Measurements from ENCODE around the gene VAC14. TPM values are rescaled to one million over a fixed set of nuclear protein-coding genes. Genes with fewer than 3 reads are reported as not detected.
A peak's percentile ranks its signal among the peaks of the same experiment; 100 is the strongest.

Gene VAC14
- total RNA-seq, 1 experiment from 2014 or later: 33.9 TPM

DNA sequence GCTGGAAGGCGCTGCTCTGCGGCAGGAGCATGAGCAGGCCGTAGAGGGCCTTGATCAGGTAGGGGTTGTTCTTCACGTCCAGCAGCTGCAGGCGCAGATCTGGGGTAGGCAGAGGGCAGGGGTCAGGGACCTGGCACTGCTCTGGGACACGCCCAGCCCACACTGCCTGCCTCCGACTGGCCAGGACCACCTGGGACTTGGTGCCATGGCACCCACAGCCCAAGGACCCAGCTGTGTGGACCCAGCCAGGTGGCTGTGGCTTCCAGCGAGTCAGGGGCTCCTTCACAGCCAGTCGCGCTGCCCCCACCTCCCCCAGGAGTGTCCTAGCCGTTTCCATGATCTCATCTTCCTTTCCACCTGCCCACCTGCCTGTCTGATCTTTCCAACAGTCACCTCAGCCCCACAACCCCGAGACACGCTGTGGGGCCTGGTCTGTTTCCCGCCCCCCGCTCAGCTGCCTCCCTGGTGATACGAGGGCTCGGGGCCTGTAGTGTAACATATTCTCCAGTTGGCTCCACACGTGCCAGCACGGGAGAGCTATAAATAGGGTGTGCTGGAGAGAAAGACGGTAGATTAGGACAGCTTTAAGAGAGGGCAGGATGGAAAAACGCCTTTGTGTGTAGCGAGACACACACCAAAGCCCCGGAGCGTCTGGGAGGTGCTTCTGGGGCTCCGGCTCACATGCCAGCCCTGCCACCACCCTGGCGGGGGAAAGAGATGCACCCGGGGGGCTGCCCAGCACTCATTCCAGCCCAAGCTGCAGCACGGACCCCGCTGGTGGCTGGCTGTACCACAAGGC lies 107.9 kb downstream of the VAC14 start:
- DNase-seq (ENCODE audit: low read depth): peak; percentile 59

DNA sequence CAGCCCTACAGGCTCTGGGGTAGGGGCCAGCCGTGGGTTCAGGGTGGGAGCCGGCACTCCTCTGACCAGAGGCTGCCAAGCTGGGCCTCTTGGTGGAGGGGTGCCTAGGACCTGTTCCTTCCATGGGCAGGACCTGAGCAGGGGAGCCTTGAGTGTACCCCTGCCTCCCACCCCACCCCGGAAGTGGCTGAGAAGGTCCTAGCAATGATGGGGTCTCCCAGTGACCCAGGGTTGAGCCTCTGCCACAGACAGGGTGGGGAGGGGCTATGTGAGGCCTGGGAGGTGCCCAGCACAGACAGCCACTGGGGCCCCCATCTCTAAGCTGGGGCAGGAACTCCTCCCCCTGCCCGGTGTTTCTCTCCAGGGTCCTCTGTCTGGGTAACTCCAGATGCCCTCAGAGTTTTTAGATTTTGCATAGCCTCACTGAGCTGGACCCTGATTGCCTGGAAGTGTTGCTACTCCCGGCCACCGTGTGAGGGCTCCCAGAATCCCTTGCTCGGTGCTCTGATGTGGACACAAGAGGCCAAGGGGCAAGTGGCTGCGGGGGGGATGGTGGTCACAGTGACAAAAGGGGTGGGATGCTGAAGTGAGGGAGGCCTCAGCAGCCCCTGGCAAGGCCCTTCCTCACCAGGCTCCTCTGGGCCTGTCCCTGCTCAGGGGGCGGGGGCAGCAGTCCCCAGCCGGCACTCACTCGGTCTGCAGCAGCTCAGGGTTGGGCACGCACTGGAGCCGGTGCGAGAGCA lies 108.7 kb downstream of the VAC14 start:
- DNase-seq (ENCODE audit: low read depth): peak; percentile 86

DNA sequence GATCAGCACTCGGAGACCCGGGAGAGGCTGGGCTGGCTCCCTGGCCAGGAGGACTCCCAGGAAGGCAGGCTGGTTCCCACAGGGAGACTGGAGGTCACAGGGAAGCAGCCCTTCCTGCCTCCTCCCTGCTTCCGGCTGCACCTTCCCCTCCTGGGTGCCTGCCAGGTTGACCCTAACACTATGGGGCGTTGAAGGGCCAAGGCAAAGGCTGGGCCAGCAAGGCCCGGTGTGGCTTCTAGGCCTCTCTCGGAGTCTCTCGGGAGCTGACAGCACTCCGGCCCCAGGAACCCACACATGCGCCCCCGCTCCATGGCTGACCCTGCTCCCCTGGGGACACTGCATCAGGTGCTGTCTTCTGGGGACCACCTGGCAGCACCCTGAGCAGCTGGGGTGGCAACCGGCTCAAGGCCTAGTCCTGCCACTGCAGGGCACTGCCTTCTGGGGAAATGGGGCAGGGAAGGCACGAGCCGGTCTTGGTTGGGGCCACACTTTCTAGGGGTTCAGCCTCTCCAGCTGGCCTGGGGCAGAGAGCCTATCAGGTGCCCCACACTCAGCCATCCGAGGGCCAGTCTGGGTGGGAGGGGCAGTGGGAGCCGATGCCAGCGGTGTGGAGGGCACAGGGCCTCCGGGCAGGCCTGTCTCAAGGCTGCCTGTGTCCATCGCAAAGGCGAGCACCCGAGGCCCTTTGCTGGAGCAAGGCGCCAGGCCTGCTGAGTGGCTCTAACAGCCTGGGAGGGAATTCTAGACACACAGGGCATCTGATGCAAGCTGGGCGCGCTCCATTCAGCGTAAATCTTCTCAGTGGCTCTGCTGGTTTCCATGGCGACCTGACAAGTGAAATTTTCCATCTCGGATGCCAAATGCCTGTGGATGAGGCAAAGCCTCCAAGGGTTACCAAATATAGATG lies 109.5 kb downstream of the VAC14 start:
- peak; percentile 99 for DNase-seq (ENCODE audit: low read depth)

DNA sequence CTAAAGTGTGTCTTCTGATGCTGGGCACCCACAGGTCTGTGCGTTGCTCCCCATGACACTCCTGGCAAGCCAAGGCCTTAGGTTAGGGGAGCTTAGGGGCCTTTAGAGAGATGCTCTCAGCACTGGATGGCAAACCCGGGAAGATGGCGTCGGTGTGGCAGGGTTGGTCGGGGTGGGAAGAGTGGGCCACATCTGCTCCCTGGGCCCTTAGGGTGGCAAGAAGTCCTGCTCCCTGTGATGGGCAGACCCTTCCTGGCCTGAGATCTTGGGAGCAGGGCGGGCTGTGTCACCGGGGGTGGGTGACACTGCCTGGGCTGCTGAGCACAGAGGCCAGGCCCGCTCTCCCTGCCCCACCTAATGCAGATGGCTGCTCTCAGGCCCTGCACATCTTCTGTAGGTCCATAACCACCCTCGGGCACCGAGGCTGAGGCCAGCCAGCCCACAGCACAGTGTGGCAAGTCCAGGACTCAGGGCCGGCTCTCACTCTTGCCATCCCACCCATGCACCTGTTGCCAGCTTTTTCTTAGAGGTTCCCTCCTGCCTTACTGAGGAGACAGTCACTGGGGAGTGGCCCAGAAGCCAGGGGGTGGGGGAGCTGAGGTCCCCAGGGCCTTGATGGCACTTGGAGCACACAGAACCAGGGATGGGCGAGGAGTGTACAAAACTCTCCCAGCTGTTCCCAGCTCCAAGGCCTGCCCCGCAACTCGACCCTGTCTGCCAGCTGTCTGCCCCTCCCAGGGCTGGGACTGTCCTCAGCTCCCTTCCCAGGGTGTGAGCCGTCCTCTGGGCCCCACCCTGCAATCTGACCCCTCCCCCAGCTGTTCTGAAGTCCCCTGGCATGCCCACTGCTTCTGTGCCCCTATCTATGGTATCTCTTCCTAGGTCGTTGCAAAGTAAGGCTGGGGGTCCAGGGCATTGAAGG lies 110.7 kb downstream of the VAC14 start:
- DNase-seq (ENCODE audit: low read depth): no peak

DNA sequence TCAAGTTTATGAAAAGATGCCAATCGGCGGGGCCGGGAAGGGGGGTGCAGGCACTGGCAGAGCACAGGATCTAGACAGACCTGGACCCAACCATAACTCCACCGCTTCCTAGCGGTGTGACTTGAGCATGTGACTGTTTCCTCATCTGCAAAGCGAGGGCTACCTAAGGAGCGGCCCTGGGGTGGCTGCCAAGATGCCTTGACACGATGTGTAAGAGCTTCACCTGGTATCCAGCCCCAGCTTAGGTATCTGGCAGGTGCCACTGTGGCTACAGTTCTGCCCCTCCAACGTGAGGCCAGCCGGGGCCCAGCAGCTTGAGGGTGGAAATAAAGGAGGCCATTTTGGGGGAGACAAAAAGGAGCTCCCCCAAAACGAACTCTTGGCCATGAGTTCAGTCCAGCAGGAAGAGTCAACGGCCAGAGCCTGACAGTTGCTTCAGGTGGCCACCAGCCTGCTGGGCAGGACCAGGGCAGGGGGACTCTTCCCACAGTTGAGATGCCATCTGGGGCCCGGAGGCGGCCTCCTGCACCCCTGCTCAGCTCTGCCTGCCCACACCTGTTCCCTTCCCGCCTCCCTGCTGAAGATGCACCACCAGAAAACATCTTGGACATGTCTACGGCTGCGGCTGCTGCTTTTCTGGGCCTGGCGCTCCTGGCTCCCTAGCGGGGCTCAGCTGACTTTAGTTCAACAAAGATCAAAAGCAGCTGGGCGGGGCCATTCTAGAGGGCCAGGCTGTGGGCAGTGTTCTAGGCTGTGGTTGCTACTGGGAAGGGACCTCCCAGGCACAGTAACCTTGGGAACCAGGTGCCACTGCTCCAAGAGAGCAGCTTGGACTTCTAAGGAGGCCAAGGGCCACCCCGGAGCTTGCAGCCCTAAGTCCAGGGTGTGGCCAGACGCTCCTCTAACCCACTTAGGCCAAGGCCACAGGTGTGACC lies 111.7 kb downstream of the VAC14 start:
- no peak for DNase-seq (ENCODE audit: low read depth)

DNA sequence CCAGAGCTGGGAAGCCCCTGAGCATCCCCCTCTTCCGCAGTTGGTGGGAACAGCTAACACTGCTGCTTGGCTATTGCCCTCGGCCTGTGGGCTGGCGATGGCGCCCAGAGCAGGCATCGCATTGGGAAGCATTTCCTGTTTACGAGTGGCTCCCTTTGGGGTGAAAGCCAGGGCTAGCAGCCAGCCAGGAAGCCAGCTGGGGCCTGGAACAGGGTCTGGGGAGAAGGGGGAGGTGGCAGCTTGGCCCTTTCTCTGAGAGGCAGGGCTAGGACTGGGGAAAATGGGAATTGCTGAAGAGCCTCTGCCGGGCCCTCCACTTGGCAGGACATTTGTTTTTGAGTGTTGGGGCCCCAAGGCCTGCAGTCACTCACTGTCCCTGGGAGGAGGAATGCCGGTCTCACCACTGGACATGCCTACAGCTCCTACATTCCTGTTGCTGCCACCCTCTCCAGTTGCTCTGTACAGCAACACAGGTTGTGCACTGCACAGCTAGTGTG lies 112.7 kb downstream of the VAC14 start:
- peak; percentile 57 for DNase-seq (ENCODE audit: low read depth)

DNA sequence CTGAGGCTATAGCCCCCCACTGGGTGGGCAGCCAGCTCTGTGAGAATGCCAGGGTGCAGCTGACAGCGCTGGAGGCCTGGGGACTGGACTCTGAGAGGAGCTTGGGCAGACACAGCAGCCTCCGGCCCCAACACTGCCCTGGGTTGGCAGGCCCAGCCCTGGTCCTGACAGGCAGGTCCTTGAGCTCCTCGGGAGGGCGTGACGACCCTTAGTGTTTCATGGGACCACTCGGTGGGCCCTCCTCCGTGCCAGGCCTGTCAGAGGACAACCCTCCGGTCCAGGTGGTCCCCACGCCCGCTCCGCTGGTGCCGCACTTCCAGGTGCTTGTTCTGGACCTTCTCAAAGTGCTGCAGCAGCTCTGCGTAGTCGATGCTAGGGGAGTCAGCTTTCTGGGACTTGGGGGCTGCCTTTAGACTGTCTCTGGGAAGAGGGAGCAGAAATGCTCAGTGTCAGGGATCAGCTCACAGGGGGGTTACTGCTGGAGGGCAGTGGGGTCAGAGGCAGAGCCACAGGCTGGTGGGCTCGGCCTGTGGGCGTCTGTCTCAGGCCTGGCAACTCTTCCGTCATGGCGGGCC lies 113.2 kb downstream of the VAC14 start:
- no peak for DNase-seq (ENCODE audit: low read depth)

DNA sequence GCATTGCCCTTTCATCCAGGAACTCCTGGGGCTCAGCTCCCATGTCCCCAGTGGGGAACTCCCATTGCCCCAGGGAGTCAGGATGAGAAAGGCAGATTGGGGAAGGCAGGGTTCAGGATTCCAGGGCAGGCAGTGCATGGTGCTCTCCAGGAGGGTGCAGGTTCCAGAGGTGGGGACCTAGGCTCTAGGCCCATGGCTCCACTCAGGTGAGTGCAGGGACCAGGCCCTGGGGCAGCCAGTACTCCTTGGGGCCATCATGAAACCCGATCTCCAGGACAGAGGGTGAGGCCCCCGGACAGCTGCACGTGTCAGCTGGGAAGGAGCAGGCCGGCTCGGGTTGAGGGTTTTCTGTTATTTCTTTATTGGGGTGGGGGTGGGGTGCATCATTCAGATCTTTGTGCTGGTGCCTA lies 113.9 kb downstream of the VAC14 start:
- no peak for DNase-seq (ENCODE audit: low read depth)

DNA sequence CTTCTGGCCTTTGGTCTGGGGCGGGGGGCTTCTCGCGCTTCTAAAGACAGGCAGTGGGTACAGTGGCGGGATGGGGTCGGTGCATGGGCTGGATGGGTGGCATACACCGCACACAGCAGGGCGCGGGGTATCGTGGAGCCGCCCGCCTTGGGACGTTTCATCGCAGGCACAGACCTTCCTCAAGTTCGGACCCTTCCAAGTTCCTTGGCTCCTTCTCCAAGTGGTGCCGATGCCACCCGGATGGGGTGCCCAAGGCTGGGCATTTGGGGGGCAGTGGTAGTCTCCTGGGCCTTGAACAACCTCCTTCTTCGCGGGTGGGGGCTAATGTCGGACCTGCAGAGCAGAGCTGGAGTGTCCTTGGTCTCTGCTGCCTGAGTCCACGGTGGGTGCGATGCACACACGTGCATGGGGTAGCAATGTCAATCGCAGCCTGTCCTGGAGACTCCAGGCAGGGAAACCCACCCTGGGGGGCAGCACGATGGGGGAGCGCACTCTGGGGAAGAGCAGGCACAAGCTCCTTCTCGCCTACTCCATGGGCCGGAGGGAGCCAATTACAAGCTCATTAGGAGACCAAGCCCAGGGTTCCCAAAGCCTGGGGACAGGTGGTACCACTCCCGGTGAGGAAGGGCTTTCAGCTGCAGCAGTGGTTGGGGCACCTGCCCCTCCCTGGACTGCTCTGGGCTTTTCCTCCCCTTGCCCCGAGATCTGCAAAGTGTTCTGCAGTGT lies 114.4 kb downstream of the VAC14 start:
- no peak for DNase-seq (ENCODE audit: low read depth)

DNA sequence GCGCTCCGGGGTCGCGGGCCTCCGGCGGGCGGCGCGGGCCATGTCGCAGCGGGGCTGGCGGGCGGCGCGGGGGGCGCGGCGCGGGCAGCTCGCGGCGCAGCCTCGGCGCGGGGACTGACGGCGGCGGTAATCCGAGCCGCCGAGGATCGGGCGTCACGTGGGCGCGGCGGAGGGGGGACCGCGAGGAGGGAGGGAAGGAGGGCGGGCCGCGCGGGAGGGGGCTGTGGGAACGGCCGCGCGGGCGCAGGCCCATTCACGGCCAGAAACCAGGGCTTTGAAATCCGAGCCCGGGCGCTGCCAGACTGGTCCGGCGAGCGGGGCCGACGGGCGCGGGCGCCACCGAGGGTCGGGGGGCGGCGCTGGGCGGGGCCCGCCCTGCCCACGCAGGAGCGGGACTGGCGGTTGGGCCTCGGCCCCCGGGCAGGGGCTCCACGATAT lies 115.0 kb downstream of the VAC14 start, which contains the start of gene MTSS2:
MTSS2 (minus strand) TSS at position 116 of the 438 bp plus-strand sequence. CDS start 262 bp downstream, outside the sequence.
- DNase-seq (ENCODE audit: low read depth): peak; percentile 86

DNA sequence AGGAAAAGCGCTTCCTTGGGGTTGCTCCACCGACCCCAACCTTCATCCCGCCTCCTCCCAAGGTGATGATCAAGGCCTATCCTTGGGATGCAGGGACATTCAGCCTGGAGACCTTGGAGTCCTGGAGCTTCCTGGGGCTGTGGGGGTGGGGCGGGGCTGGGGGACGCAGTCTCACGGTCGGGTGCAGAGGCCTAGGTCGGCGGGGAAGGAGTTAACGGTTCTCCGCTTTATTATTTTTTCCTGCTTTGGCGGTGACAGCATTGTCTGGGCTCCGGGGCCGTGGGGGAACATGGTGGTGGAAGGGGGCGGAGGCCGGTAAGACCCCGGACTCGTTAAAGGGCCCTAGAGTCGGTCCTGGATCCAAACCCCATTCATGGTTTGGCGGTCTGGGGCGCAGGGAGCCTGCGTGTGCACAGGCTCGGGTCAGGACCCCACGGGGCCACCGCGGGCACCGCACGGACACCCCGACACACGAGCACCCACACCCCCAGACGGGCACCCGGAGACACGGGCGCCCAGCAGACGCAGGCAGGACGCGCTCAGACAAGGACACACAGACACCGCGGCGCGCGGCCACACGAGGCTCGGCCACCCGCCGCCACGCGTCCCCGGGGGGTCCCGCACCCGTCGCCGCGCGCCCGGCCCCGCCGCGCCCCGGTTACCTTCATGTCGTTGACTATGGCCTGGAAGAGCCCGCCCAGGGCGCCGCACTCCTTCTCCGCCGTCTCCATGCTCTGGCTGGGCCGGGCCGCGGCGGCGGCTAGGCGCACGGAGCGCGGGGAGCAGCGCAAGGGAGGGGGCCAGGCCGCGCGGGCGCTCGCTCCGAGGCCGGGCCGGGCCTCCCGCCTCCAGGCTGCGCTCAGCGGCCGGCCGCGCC lies 115.7 kb downstream of the VAC14 start:
- no peak for DNase-seq (ENCODE audit: low read depth)

DNA sequence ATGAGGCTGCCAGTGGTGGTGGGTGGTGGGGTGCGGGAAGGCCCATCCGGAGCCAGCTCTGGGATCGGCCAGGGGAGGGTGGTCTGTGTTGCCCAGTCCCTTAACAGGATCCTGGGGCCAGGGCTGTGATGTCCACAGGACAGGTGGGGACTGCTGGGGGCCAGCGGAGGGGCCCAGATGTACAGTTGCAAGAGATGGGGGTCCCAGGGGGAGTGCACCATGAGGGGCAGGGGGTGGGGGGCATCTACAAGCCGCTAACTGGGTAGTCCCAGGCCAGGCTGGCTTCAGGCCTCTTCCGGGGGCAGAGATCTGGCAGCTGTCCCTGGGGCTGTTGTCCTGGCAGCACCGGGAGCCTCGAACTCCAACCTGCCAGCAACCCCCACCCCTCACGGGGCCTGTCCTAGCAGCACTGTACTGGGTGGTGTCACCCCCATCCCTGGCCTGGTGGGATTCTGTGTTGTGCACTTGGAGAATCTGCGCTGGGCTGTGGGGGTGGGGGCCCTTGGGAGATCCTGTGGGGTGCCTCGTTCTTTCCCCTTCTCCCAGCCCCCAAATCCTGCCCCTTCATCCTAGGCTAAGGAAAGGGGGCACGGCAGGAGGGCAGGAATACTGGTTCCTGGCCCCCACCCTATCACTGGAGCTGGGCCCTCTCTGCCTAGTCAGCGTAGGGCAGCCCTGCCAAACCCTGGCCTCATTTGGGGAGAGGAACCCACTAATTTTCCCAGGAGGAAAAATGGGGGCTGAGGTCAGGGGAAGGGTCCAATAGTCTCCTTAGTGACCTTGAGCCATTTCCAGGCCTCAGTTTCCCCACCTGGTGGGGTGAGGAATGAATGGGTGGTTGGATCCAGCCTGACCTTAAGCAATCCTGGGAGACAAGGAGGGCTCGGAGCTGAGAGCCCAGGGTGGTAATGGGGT lies 116.6 kb downstream of the VAC14 start:
- no peak for DNase-seq (ENCODE audit: low read depth)

DNA sequence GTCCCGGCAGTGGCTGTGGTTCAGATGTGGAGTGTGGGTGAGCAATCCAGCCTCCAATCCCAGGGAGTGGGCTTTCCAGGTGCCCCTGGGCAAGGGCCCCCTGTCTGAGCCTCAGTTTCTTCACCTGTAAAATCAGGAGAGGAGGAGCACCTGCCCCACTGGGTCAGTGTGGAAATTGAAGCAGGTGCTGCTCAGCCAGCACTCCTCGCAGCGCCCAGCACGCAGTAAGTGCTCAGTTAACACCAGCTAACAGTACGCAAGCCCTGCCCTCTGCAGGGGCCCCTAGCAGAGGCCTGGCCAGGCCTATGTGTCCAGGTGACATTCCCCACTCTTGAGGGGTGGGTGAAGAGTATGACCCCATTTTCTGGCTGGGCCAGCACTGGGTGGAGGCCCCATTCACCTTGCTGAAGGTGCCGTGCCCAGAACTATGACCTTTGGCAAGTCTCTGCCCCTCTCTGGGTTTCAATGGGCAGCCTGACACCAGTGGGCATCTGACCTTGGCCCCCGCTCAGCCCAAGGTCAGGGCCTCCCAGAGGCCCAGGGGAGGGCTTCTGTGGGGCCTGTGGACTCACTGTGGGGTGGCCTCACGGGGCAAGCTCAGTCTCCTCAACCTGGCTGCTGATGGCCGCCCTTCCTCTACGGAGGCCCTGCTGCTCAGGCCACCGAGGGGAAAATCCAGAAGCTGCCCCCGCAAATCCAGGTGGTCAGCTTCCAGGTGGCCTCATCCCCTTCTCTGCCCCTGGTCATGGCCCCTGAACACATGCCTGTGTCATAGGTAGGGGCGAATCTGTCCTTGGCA lies 117.6 kb downstream of the VAC14 start:
- DNase-seq (ENCODE audit: low read depth): no peak

DNA sequence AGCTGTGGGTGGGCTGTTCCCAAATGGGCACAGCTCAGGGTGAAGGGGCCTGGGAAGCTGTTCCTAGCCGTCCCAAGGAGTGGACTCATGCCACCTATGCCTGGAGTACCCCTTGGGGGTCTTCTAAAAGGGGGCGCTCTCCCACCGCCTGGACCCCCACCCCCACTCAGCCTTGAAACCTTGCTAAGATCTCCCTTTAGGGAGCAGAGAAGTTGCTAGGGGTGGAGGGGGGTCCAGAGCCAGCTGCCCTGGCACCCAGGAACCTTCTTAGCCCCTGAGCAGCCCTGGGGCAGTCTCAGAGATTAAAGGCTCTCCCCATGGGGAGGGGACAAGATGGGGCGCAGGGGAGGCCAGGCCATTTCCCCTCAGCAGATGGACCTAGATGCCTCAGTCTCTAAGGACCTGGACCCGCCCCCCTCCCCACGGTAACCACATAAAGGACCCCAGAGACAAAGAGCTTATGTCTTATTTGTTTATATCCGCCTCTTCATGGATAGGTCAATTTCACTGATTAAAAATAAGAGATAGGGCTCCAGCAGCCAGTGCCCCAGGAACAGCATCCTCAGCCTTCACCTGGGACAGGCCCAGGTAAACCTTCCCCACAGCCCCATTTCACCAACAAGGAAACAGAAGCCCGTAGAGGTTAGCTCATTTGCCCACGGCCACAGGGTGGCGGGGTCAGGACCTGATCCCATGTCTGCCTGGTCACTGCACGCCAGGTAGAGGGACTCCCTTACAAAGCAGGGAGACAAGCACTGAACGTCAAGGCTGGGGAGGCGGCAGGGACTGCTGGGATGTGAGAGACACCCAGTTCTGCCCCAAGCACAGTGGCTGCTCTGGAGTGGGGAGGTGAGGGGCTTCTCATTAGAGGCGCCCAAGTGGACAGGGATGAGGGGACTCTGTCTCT lies 118.5 kb downstream of the VAC14 start:
- DNase-seq (ENCODE audit: low read depth): no peak
